ENCODE measurements around the gene CLOCK.
"Not testable (repeated sequence)": the region's sequence is repeated elsewhere in the genome, so short reads cannot be mapped to it uniquely, and the experiment has no call there.

The CLOCK gene

GRCh38 chr4:55546756-55547465 lies at the start of gene CLOCK:
Gene CLOCK, minus strand, starts transcription at chr4:55546909. Its CDS starts 64,124 bp downstream, at chr4:55482785.
- peak; percentile 88 to 90 for DNase-seq

- no peak for DNase-seq
Measured at GRCh38 chr4:55592014-55592413, 45.3 kb upstream of the CLOCK start, which contains the start of gene PDCL2. Gene PDCL2, minus strand, starts transcription at chr4:55592245. Its CDS starts 136 bp downstream, at chr4:55592109.

- DNase-seq = no peak
Measured at GRCh38 chr4:55588160-55588559, 41.5 kb upstream of the CLOCK start.

- not testable (repeated sequence) for DNase-seq
Measured at GRCh38 chr4:55582773-55583172, 36.1 kb upstream of the CLOCK start.

DNA sequence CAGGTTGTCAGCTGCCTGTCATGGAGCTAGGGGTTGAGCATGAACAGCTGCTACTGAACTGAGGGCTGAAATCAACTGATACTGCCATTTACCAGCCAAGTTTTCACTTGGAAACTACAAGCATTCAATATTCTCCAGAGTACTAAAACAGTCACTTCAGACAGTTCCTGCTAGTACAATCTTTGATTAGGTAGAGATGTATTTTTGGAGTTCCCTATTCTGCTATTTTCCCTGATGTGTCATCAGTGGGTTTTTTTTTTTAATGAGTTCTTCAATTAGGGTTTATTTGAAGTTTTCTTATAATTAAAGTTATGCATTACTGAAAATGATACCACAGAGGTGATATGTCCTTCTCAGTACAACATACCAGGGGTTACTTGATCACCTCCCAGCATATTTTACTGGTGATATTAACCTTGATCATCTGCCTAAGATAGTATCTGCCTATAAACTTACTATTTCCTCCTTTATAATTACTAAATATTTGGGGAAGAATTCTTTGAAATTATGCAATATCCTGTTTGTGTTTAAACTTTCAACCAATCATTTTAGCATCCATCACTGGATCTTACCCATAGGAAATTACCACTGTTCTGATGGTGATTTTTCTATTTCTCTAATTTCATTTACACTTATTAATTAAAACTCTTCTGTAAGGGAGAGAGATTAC lies 31.8 kb upstream of the CLOCK start:
- no peak for DNase-seq

GRCh38 chr4:55575513-55575912 lies 28.8 kb upstream of the CLOCK start:
- DNase-seq = no peak

DNA sequence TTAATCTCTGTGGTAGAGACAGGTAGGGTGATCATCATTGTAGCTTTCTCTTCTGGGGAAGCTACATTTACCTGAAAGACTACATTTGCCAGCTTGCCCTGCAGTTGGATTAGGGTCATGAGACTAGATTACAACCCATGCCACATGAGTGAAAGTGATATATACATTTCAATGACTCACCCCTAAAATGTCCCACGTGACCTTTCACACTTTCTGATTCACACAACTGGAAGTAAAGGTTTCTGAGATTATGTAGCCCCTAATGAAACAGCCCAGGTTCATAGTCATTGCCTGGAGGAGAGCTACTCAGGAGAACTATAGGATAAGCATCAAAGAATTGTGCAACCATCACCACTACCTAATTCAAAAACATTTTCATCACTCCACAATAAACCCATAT lies 27.5 kb upstream of the CLOCK start:
- no peak for DNase-seq

GRCh38 chr4:55571806-55572205 lies 25.1 kb upstream of the CLOCK start:
- no peak for DNase-seq

- no peak for DNase-seq
Measured at GRCh38 chr4:55568905-55569504, 22.3 kb upstream of the CLOCK start.

DNA sequence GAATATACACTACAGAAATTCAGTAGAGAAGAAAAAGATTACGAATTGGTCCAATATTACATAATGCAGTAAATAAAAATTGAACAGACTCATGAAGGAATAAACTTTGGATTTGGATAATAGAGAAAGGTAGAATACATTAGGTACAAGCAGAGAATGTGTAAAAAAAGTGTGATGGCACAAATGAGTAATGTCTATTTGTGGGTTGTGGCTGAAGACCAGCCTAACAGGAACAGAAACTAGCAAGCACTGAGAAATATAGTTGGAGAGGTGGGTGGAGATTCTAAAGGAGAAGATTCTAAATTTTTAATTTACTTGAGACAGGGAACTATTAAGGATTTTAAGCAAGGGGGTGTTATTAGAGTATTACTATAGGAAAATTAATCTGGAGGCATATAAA lies 15.2 kb upstream of the CLOCK start:
- DNase-seq = no peak

DNA sequence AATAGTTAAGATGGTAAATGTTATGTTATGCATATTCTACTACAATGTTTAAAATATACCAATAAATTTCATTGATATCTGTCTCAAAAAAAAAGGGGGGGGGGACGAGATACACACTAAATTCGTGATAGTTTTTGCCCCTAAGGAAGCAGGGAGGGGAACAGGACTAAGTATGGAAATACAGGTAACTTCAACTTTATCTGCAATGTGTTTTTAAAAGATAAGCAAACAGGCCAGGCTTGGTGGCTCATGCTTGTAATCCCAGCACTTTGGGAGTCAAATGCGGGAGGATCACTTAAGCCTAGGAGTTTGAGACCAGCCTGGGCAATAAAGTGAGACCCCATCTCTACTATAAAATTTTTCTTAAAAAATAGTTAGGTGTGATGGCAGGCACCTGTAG lies 13.4 kb upstream of the CLOCK start:
- DNase-seq = no peak

- no peak for DNase-seq
Measured at GRCh38 chr4:55554453-55555030, 7.8 kb upstream of the CLOCK start.

- no peak for DNase-seq
Measured at GRCh38 chr4:55553441-55554201, 6.9 kb upstream of the CLOCK start.

DNA sequence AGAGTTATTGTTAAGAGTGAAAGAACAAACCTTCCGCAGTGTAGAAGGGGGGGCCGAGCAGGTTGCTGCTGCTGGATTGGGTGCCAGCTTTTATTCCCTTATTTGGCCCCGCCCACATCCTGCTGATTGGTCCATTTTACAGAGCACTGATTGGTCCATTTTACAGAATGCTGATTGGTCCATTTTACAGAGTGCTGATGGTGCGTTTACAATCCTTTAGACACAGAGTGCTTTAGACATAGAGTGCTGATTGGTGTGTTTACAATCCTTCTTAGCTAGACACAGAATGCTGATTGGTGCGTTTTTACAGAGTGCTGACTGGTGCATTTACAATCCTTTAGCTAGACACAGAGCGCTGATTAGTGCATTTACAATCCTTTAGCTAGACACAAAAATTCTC lies 5.3 kb upstream of the CLOCK start:
- not testable (repeated sequence) for DNase-seq

DNA sequence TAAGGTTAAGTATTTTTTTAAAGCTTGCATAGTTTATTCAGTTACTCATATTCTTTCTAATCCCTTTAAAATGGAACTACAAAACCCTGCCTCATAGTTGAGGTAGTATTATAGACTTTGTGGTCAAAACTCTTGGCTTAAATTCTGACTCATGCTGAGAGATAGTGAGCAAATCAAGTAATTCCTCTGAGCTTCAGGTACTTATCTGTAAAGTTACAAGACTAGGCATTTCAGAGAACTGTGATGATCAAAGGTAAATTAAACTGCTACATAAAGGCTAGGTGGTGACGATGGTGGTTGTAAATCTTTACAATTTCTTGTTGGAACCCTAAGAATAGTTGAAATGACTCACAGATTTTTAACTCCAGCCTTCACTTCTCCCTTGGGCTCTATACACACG lies 3.2 kb upstream of the CLOCK start:
- no peak for DNase-seq

DNA sequence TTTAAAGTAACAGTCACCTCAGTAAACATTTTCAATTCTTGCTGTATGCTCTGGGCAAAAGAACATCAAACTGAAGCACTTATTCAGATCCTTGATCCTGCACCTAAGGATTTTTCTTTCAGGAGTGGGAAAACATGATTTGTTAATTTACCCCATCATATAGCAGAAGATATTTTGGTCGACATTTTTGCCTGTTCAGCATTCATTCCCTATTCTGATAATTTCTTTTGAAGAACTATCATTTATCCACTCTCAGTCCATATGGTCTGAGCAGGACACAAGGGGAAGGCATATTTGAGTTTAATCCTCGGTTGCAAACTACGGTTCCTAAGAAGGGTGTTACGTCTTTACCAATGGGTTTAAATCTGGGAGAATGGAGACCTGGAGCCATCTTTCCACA lies 1.2 kb upstream of the CLOCK start:
- no peak for DNase-seq

GRCh38 chr4:55547466-55547770 lies 709 bp upstream of the CLOCK start:
- no peak for DNase-seq

- no peak for DNase-seq
Measured at GRCh38 chr4:55546506-55546755, 278 bp downstream of the CLOCK start.

DNA sequence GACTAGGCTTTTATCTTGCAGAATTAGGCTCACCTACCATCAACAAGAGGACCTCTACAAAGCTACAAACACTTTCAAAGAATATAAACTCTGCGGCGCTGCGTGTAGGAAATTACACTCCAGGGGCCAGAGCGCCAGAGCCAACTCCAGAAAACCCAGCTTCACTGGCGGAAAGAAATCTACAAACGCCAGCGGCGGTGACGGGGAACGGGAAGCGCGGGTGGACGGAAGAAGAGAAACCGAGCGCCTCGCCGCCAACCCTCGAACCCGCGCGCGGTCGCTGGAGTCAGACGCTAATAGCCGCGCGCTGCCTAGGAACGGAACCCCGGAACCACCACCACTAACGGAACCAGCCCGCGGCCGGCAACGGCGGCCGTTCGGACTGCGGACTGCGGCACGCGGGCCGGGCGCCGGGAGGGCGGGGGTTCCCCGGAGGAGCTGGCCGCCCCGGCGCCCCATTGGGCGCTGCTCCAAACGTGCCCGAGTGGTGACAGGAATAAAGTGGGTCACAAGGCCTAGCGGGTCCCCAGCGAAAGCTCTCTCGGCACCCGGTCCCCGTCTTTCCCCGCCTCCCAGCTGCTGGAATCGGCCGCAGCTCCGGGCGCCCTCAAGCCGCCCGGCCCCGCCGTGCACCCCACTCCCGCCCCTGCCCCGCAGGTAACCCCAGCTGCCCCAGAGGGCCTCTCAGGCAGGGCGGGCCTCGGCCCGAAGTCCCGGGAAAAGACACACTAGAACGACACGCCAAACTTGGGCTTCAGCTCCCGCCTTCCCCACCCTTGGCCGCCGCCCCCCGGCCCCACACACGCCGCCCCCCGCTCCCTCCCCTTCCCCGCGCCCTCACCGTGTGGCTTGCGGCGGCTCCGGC lies 836 bp downstream of the CLOCK start:
- peak; percentile 71 to 77 for DNase-seq

DNA sequence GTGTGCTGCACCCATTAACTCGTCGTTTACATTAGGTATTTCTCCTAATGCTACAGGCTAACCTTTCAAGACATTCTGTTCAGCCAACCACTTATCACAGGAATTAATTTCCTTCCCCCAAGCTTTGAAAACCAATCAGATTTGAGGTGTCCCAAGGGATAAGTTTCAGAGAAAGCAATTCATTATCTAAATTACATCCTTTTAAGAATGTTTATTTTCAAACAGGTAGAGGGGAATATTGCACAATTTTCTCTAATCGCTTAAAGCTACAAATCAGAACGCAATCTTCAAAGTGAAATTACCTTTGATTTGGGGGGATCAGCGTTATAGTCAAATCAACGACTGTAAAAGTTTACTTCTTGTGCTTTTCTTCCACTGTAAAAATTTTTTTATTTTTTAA lies 1.6 kb downstream of the CLOCK start:
- DNase-seq = no peak

- no peak for DNase-seq
Measured at GRCh38 chr4:55543858-55544257, 2.9 kb downstream of the CLOCK start.

DNA sequence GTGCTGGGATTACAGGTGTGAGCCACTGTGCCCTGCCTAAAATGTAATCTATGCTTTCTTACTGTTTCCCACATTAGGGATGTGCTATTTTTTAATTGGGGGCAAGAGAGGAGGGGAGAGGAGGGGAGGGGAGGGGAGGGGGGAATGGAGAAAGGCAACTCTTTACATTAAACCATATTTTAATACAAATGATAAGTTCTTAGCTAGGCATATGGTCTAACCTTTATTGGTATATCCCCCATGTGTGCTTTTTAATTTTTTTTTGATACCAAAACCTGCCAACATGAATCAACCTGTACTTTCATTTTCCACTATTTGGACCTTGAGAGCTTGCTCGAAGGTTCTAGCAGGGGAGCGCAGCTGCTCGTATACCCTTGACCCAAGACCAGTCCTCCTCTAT lies 6.4 kb downstream of the CLOCK start:
- no peak for DNase-seq

DNA sequence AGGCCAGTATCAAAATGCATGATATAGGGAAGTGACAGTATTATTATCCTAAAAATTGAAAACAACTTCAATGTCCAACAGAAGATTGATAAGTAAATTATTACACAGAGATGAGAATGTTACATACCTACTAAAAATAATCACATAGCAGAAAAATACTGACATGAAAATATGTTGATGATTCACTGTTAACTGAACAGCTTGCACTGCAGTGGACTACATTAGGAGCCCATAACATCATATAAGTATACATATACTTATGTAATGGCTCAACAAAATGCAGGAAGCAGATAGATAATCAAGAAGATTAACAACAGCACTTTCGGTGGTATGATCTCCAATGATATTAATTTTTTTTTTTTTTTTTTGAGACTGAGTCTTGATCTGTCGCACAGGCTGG lies 7.1 kb downstream of the CLOCK start:
- no peak for DNase-seq

All from activated T-cell treated with anti-CD3 and anti-CD28 coated beads, Interleukin-2, amount 50 U/mL, for 48 hours (primary cell).